WTC11 (cell line): ENCODE results near the gene HIP1.
"Not testable (repeated sequence)": the region's sequence is repeated elsewhere in the genome, so short reads cannot be mapped to it uniquely, and the experiment has no call there.

Source experiments
- ATF1 ChIP-seq: sonication (generic); formaldehyde crosslinking; IDR thresholded peaks from 2 replicates; pipeline ENCODE4 v1.8.1; 2023; ENCODE audit warnings: mild to moderate bottlenecking, moderate library complexity, missing genetic modification reagents
- CREM ChIP-seq: sonication (generic); formaldehyde crosslinking; IDR thresholded peaks from 2 replicates; pipeline ENCODE4 v1.8.1; 2022; ENCODE audit warnings: mild to moderate bottlenecking, missing genetic modification reagents, moderate library complexity
- ETV6 ChIP-seq: sonication (generic); formaldehyde crosslinking; IDR thresholded peaks from 2 replicates; pipeline ENCODE4 v1.8.1; 2022; ENCODE audit warnings: mild to moderate bottlenecking, missing genetic modification reagents
- FOXJ3 ChIP-seq: sonication (generic); formaldehyde crosslinking; IDR thresholded peaks from 2 replicates; pipeline ENCODE4 v1.9.0; 2021; ENCODE audit warnings: missing genetic modification reagents, mild to moderate bottlenecking, borderline replicate concordance
- NFE2L1 ChIP-seq: sonication (generic); formaldehyde crosslinking; IDR thresholded peaks from 2 replicates; pipeline ENCODE4 v1.8.1; 2023; ENCODE audit warnings: missing genetic modification reagents
- NR2C2 ChIP-seq: sonication (generic); formaldehyde crosslinking; IDR thresholded peaks from 2 replicates; pipeline ENCODE4 v1.8.0; 2022; ENCODE audit warnings: mild to moderate bottlenecking, missing genetic modification reagents
- NR3C1 ChIP-seq: sonication (generic); formaldehyde crosslinking; conservative IDR thresholded peaks from 2 replicates; pipeline ENCODE4 v1.8.1; 2023; ENCODE audit warnings: low read depth, mild to moderate bottlenecking, missing genetic modification reagents
- TF ChIP-seq, protein P1 (sequence below): fragments of 200-600 bp; IDR thresholded peaks from 2 replicates; pipeline ENCODE4 v1.8.0; 2022; ENCODE audit warnings: antibody characterized with exemption
- TF ChIP-seq, protein P2 (sequence below): sonication (generic); formaldehyde crosslinking; IDR thresholded peaks from 2 replicates; pipeline ENCODE4 v1.8.1; 2023; ENCODE audit warnings: mild to moderate bottlenecking, missing genetic modification reagents, moderate library complexity
- TF ChIP-seq, protein P3 (sequence below): sonication (generic); formaldehyde crosslinking; conservative IDR thresholded peaks from 2 replicates; pipeline ENCODE4 v1.8.1; 2022; ENCODE audit warnings: mild to moderate bottlenecking, missing genetic modification reagents

DNA sequence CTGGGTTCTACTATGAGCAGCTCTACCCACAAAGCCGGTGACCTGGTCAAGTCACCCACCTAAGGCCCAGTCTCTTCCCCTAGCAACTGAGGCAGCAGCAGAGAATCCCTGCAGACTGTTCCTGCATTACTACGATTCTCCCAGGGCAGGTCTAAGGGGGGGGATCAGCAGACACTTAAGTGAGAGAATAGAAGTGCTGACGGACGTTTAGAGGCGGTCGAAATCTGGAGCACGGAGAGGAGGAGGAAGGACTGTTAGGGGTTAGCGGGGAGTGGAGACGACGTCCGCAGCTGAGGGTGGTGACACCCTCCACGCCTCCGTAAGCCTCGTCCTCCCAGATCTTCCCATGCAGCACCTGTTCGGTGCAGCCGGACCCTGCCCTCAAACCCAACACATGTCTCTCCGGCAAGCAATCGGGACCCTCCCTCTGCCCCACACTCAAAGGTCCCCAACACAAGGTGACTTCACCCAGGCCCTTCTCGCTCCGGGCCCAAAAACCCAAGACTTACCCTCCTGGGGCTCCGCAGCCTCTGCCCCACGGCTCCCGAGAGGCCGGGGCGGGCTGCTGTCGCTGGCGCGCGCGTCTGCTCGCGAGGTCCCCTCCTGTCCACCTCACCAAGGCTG lies 253.3 kb downstream of the HIP1 start:
- not testable (repeated sequence) for TF ChIP-seq NFE2L1; ETV6 (CRISPR knock-in tag); CREM (CRISPR knock-in tag); FOXJ3 (CRISPR knock-in tag); ATF1 (CRISPR knock-in tag); NR3C1; NR2C2 (CRISPR knock-in tag)
- TF ChIP-seq, protein P1, sequence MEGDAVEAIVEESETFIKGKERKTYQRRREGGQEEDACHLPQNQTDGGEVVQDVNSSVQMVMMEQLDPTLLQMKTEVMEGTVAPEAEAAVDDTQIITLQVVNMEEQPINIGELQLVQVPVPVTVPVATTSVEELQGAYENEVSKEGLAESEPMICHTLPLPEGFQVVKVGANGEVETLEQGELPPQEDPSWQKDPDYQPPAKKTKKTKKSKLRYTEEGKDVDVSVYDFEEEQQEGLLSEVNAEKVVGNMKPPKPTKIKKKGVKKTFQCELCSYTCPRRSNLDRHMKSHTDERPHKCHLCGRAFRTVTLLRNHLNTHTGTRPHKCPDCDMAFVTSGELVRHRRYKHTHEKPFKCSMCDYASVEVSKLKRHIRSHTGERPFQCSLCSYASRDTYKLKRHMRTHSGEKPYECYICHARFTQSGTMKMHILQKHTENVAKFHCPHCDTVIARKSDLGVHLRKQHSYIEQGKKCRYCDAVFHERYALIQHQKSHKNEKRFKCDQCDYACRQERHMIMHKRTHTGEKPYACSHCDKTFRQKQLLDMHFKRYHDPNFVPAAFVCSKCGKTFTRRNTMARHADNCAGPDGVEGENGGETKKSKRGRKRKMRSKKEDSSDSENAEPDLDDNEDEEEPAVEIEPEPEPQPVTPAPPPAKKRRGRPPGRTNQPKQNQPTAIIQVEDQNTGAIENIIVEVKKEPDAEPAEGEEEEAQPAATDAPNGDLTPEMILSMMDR = not testable (repeated sequence)
- TF ChIP-seq, protein P2, sequence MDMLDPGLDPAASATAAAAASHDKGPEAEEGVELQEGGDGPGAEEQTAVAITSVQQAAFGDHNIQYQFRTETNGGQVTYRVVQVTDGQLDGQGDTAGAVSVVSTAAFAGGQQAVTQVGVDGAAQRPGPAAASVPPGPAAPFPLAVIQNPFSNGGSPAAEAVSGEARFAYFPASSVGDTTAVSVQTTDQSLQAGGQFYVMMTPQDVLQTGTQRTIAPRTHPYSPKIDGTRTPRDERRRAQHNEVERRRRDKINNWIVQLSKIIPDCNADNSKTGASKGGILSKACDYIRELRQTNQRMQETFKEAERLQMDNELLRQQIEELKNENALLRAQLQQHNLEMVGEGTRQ (CRISPR knock-in tag) = not testable (repeated sequence)
- TF ChIP-seq, protein P3, sequence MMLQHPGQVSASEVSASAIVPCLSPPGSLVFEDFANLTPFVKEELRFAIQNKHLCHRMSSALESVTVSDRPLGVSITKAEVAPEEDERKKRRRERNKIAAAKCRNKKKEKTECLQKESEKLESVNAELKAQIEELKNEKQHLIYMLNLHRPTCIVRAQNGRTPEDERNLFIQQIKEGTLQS (CRISPR knock-in tag) = not testable (repeated sequence)
